SH-SY5Y (cell line): ENCODE measurements around the gene EEFSEC.

Source experiments
- GATA2 ChIP-seq: IDR thresholded peaks from 2 replicates; pipeline ENCODE4 v1.6.1; 2011; ENCODE audit warnings: mild to moderate bottlenecking, low read depth, low read length
- GATA3 ChIP-seq: IDR thresholded peaks from 2 replicates; pipeline ENCODE4 v1.6.1; 2011; ENCODE audit warnings: low read depth, mild to moderate bottlenecking, low read length, moderate library complexity

Gene EEFSEC

DNA sequence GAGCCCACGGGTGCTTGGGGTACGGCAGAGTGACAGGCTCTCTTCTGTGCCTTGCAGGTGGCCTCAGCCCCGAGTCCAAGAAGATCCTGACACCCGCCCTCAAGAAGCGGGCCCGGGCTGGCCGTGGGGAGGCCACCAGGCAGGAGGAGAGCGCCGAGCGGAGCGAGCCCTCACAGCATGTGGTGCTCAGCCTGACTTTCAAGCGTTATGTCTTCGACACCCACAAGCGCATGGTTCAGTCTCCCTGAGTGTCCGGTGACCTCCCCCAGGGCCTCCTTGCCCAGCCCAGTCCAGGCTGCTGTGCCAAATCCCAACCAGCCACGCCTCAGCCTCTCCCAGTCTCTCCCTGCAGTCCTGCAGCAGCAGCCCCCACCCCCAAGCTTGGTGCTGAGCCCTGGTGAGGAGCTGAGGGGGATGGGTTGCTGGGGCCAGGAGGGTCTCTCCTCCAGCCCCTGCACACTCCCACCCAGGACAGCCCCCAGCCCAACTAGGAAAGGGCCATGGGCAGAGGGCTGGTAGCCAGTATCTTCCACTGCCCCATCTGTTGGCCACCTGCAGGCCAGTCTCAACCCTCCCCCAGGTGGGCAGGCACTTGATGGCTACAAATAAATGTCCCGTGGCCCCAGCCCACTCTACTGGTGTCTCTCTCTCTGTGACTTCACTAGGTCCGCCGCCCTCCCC is 254.9 kb downstream of the EEFSEC start:
- no peak for TF ChIP-seq GATA3
- TF ChIP-seq GATA2, result no peak

DNA sequence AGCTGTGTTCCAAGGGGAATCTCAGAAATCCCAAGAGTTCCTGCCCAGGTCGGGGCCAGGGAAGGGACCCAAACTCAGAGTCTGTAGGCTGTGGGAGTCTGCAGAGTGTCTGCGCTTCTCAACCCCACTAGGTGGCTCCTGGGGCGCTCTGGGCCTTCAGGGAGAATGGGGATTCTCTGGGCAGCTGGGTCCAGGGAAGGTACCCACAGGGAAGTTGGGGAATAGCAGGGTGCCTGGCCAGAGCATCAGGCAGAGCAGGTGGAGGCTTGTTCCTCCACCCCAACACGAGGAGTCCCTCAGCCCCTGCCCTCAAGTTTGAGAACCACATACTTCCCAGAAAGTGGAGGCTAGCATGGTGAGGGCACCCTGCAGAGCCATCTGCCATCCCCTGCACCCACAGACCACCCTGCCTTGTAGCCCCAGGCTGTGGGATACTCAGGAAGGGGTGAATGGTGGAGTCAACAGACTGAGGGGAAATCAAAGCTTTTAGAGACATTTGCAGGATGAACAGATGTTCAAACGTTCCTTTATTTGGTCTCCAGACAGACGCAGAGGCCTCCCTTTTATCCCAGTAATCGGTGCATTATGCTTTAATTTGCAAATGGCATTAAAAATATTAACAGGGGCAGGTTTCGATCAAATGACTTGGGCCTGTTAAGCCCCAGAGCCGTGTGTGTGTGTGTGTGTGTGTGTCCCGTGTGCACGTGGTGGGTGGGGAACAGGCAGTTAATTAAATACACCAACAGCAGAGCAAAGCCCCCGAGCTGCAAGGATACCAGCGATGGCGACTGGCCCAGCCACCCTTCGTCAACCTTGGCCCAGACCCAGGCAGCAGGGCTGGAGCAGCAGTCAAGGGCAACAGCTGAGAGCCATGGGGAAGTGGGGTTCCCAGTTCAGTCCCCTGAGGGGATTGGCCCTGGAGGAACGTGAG is 255.7 kb downstream of the EEFSEC start:
- TF ChIP-seq GATA3 (no peak), GATA2 (peak; percentile 64)

DNA sequence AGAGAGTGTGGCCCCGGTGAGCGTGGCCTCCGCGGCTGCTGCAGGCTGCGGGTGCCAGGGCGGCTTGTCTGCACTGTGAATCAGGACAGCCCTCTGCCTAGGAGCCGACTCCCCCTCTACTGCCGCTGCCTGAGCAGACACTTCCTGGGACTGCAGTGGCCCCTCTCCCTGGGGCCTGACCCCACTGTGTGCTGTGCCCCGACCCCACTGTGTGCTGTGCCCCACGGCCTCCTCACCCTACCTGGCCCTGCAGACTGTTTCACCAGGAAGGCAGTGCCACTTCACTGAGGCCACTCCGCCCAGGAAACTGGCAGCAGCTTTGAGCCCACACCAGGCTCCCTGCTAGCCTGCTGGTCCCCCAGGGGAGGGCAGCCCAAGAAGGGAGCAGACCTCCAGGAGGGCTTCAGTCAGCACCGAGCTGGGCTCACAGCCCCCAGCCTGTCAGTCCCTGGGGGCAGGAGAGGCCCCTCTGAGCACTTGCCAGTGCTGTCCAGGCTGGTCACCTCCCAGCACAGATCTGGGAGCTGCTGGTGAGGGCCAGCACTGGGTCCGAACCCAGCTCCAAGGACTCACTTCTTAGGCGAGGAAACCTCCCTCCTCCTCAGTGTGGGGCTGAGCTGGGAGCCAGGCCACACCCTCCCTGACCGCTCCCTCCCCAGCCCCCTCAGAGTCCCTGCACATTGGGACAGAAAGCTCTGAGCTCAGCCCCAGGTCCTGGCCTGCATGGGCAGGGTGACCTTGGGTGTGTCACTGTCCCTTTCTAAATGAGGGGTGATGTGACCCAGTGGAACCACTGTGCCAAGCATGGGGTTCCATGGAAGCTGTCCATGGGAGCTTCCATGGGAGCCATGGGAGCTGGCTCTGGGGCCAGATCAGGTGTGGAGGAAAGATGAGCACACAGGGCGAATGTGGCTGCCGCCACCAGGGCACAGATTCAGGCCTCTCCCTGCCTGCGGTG is 256.6 kb downstream of the EEFSEC start:
- no peak for TF ChIP-seq GATA2
- TF ChIP-seq GATA3, result no peak

DNA sequence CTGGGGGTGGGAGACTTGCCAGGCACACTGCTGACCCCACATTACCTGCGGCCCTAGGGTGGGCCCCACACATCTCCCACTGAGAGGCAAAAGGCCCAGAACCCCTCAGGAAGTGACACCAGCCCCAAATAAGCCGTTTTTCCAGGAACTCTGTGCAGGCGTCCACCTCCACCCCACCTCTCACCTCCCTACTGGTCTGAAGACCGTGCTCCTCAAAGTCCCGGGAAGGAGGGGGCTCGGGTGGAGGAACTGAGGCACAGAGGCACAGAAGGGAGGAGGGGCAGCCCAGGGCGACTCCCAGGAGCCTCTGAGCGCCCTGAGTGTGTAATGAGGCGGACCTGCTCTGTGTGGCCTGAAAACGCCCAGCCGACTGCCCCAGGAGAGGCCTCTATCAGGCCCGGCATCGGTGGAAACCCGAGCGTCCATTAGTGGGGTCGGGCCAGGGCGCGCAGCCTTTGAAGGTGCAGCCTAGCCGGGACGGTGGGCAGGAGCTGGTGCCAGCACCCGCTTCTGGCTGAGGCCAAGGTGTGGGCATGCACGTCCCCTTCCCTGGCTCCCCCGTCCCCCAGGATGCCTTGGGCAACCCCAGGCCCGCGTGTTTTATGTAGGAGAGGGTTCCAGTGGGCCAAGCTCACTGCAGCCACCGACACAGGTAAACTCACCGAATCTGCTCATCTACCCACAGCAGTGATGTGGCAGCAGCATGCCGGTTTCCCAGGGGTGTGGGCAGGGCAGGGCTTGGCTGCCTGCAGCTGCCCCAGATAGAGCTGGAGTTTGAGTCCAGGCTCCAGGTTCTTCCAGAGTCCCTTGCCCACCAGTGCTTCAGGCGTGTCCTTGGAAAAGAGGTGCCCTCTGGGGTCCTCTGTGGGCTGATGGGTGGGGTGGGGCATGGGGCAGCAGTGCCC is 257.6 kb downstream of the EEFSEC start:
- TF ChIP-seq GATA2 (peak; percentile 74), GATA3 (no peak)

DNA sequence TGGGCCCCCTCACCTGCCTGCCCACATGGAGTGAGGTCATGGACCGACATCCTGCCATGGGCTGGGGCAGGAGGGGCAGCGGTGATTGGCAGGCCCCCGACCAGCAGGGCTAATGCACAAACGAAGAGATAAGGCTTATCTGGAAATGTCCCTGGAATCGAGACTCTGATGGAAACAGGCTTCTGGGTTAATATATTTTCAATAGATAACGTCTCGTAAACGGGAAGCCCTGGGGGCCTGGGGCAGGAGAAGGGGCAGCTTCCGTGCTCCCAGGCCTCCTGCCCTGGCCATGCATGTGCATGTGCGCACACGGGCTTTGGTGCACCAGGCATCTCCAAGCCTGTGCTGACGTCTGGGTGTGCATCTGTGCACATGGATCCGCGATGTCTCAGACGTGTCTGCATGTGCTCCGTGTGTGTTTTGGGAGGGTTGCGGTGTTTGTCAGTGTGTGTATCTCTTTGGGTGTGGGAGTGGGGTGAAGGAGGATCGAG is 258.3 kb downstream of the EEFSEC start:
- TF ChIP-seq GATA2 (peak; percentile 99), GATA3 (peak; percentile 96)

DNA sequence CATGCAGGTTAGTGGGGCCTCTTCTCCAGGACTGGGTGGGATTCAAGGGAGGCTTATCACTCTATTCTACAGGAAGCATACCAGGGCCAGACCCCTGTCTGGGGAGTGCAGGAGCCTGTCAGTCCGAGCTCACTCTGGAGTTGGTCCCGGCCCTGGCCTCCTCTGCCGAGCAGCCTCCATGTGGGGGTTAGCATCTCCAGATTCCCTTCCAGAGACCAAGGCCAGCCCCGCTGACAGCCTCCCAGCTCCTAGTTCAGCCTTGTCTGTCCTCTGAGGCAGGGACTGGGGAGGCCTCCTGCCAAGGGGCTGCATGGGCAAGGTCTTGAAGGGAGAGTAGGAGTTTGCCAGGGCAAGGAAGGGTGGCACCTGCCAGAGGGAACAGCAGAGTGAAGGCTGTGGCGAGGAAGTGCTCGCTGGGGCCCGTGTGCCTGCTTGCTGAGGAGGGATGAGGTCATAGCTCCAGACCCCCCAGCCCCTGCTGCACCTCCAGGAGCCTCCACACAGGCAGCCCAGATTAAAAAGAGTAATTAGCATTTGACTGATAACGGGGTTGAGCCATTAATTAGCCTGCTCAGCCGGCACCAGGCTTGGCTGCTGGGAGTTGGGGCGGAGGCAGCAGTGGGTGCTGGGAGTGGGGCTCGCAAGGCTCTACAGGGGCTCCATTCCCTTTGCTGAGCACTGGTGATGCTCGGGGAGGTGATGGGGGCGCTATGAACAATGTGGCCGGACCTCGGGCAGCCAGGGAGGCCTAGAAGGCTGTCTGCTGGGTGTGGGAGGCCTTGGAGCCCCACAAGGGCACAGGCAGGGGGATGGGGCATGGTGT is 259.1 kb downstream of the EEFSEC start:
- peak; percentile 56; the same call in 1 of the 2 replicates for TF ChIP-seq GATA2
- no peak for TF ChIP-seq GATA3

DNA sequence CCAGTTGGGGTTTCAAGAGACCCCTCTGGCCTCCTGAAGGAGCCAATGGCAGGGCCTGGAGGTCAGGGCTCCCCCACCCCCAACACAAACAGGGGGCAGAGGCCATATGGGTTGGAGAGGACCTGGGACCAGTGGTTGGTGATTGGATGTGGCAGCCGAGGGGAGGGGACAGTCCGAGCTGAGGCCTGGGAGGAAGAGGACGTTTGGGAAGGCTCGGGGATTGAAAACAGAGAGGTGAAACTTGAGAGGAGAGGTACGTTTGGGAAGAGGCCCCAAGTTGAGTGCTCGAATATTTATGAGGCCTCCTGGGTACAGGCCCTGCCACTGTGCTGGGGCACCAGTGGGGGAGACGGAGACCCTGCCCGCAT is 259.7 kb downstream of the EEFSEC start:
- no peak for TF ChIP-seq GATA2
- no peak for TF ChIP-seq GATA3

DNA sequence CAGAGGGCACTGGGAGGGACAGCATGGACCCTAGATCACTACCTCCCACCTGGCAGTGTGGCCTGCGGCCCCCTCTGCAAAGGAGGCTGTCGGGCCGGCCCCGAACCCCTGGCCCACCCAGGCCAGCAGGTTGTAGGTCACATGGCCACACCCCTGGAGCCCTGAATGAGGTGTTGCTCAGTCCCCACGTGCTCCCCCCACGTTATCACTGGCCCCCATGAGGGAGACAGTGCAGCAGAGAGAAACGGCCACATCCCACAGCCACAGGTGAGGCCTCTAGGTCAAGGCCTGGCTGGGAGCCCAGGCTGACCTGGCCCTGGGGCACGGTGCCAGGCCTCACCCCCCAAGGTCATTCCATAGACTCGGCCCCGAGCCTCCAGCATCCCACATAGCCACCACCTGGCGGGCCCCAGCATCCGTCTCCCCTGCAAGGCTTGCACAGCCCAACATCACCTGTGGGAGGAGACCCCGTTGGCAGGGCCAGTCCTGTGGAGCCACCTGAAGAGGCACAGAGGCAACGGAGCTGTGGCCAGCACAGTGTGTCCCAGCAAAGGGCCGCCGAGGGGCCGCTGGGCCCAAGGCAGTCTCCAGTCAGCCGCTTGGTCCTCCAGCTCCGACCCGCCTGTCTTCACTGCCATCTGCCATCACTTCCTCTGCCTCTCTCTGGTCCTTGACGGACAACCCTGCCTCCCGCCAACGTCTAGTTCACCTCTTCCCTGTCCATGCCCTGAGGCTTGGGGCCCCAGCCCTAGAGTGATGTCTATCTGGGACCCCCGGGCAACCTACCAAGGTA is 260.3 kb downstream of the EEFSEC start:
- no peak for TF ChIP-seq GATA3
- no peak for TF ChIP-seq GATA2

DNA sequence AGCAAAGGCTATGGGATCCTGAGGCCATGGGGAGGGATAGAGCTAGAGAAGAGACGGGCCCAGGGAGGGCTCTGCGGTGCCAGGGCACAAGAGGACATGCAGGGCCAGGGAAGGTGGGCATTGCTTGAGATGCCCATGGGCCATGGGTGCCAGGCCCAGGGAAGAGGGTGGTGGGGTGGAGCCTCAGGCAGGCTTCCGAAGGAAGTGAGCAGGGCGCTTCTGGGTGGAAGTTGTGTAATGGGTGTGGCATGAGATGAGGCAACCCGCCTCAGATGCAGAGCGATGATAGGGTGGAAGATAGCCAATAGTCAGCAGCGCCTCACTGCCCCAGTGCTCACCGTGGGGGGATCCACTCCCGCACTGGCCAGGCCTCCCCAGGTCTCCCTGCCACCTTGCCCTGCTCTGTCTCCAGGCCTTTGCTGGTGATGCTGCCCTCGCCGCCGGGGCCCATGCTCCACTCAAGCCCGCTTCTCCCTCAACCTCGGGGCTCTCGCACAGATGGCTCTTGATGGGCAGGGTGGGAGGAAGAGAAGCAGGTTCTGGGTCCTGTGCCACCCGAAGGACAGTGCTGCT is 262.0 kb downstream of the EEFSEC start:
- TF ChIP-seq GATA3 (no peak), GATA2 (peak; percentile 48; the same call in 1 of the 2 replicates)

DNA sequence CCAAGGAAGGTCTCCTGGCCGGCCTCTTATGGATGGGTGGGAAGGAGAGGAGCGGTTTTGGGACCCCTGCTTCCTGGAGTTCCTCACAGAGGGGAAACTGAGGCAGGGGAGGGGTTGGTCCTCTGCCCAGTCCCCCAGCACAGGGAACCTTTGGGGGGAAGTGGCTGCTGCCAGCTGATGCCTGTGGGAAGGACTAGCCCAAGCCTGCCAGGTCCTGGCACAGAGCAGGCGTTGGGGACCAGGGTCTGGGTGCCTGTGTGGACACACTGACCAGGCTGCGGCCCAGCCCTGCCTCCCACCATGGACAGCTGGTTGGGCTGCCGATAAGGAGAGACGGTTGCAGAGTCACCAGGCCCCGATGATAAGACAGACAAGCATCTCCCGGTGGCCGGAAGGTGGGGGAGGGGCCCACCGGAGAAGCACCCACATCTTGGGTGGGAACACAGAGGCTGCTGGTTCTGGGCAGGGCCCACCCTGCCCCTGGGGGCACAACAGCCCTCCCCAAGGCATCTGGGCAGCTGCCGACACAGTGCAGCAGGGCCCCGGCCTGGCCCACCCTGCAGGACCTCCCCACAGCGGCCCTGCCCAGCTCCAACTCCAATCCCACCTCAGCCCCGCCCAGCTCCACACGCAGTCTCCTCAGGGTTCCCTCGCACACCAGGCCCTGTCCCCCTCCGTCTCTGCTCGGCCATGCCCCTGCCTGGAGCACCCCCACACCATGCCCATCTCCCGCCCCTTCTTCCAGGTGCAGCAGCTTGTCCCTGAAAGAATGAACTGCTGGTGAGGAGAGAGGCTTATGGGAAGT is 262.7 kb downstream of the EEFSEC start:
- TF ChIP-seq GATA3 (no peak; the same call in 1 of the 2 replicates), GATA2 (peak; percentile 100)
